MG63 (cell line): Measurements from ENCODE around the gene KHNYN. TPM values are rescaled to one million over a fixed set of nuclear protein-coding genes. Genes with fewer than 3 reads are reported as not detected.
A peak's percentile ranks its signal among the peaks of the same experiment; 100 is the strongest.
"Not testable (repeated sequence)": the region's sequence is repeated elsewhere in the genome, so short reads cannot be mapped to it uniquely, and the experiment has no call there.

Source experiments
- DNase-seq: peaks from one replicate; pipeline ENCODE4 v3.0.0-alpha.2; 2020
- H3K27me3 ChIP-seq: fragments of 250-450 bp; sonication (Bioruptor Pico); 2 replicates; pipeline ENCODE4 v1.5.1; 2020; ENCODE audit warnings: mild to moderate bottlenecking, moderate library complexity
- H3K36me3 ChIP-seq: fragments of 250-450 bp; sonication (Bioruptor Pico); 2 replicates; pipeline ENCODE4 v1.5.1; 2020; ENCODE audit warnings: mild to moderate bottlenecking, moderate library complexity
- H3K4me3 ChIP-seq: fragments of 250-450 bp; sonication (Bioruptor Pico); 2 replicates; pipeline ENCODE4 v1.5.1; 2020; ENCODE audit warnings: mild to moderate bottlenecking, moderate library complexity
- H3K9me3 ChIP-seq: fragments of 250-450 bp; sonication (Bioruptor Pico); 2 replicates; pipeline ENCODE4 v1.5.1; 2020; ENCODE audit warnings: mild to moderate bottlenecking, moderate library complexity
- total RNA-seq: library from RNA; depleted of rRNA; stranded (reverse); fragments of >200 nt; shearing (Covaris generic); gene quantifications from 2 replicates; pipeline ENCODE4 v1.2.3, GENCODE V29; 2014; ENCODE audit warnings: low replicate concordance; rRNA removed

Gene KHNYN
- total RNA-seq, 1 experiment from 2014 or later = 30.7 TPM

- no peak overlapping the region for H3K4me3 ChIP-seq
- no peak for DNase-seq
- H3K36me3 ChIP-seq = no peaks in the 10 kb centered on the region
- no peaks in the 10 kb centered on the region for H3K9me3 ChIP-seq
- H3K27me3 ChIP-seq = no peaks in the 10 kb centered on the region
Observed at GRCh38 chr14:24475261-24475660, 45.5 kb downstream of the KHNYN start.

DNA sequence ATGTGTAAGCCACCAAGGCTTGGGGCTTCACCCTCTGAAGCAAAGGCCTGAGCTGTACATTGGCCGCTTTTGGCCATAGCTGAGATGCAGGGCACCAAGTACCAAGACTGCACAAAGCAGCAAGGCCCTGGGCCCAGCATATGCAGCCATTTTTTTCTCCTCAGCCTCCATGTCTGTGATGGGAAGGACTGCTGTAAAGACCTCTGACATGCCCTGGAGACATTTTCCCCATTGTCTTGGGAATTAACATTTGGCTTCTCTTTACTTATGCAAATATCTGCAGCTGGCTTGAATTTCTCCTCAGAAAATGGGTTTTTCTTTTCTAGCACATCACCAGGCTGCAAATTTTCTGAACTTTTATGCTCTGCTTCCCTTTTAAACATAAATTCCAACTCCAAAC is 50.2 kb downstream of the KHNYN start:
- not testable (repeated sequence) for H3K4me3 ChIP-seq, H3K9me3 ChIP-seq, H3K27me3 ChIP-seq, H3K36me3 ChIP-seq, DNase-seq

DNA sequence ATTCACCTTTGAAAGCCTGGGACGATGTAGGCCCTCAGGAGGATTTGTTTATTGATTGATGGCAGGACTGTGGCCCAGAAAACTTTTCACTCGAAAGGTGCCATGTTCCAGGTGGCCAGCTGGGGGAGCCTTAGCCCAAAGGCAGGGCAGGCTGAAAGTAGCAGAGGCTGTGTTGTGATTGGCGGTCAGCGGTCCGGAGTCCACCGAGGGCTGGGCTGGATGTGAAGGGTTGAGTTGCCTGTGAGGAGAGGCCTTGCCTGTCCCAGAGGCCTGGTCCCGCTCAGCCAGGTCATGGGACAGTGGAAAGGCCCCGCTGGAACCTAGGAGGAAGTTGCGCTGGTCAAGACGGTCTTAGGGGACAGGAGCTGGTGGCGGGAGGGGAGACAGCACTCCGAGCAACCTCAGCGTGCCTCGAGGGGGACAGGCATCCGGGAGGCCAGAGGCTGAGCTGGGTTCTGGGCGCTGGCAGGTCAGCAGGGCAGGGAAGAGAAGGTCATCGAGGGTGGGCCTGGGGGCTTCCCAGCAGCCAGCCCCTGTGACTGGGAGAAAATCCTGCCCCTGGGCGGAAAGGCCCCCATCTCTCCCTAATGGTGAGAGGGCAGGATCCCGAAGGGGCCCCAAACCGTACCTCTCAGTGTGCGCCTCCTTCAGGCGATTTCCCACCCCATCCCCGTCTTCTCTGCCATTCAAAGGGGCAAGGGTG is 52.0 kb downstream of the KHNYN start:
- Histone ChIP-seq H3K27me3 (no peaks in the 10 kb centered on the region), H3K4me3 (no peak overlapping the region), H3K36me3 (no peaks in the 10 kb centered on the region), H3K9me3 (no peaks in the 10 kb centered on the region)
- DNase-seq = peak; percentile 4

- H3K9me3 ChIP-seq, H3K27me3 ChIP-seq: not testable (repeated sequence)
- peak; percentile 46 for DNase-seq
Observed at GRCh38 chr14:24482699-24483303, 53.0 kb downstream of the KHNYN start.

GRCh38 chr14:24483604-24484252 is 54.0 kb downstream of the KHNYN start:
- H3K27me3 ChIP-seq = no peaks in the 10 kb centered on the region
- no peaks in the 10 kb centered on the region for H3K9me3 ChIP-seq
- no peak overlapping the region for H3K4me3 ChIP-seq
- H3K36me3 ChIP-seq = no peaks in the 10 kb centered on the region
- DNase-seq = no peak

More at GRCh38 chr14:24482699-24483303, 53.0 kb downstream of the KHNYN start:
- not testable (repeated sequence) for H3K36me3 ChIP-seq, H3K4me3 ChIP-seq

Other genes with a start within 250 kb of the KHNYN start
- 41.0 and 60.5 TPM in 2 replicates for gene IPO4, start 241.1 kb upstream of the KHNYN start, total RNA-seq
- 25.2 and 39.3 TPM in 2 replicates for gene TM9SF1, start 234.5 kb upstream of the KHNYN start, total RNA-seq
- gene TSSK4, start 224.3 kb upstream of the KHNYN start, total RNA-seq = not detected in 2 replicates
- gene CHMP4A, start 216.5 kb upstream of the KHNYN start, total RNA-seq = 20.0 and 75.5 TPM in 2 replicates
- gene MDP1, start 213.9 kb upstream of the KHNYN start, total RNA-seq = 2.5 and 4.5 TPM in 2 replicates
- 138 and 173 TPM in 2 replicates for gene NEDD8, start 197.6 kb upstream of the KHNYN start, total RNA-seq
- 54.0 and 60.9 TPM in 2 replicates for gene GMPR2, start 197.0 kb upstream of the KHNYN start, total RNA-seq
- gene TINF2, start 187.3 kb upstream of the KHNYN start, total RNA-seq = 23.6 and 36.7 TPM in 2 replicates
- gene TGM1, start 166.8 kb upstream of the KHNYN start, total RNA-seq = 0.86 and 2.0 TPM in 2 replicates
- gene RABGGTA, start 158.4 kb upstream of the KHNYN start, total RNA-seq = 1.7 and 2.6 TPM in 2 replicates
- gene DHRS1, start 130.2 kb upstream of the KHNYN start, total RNA-seq = 1.5 and 2.5 TPM in 2 replicates
- gene NOP9, start 130.1 kb upstream of the KHNYN start, total RNA-seq = 6.6 and 10.6 TPM in 2 replicates
- not detected in 2 replicates for gene CIDEB, start 122.0 kb upstream of the KHNYN start, total RNA-seq
- gene LTB4R2, start 119.8 kb upstream of the KHNYN start, total RNA-seq = 0.59 and 0.82 TPM in 2 replicates
- gene LTB4R, start 118.5 kb upstream of the KHNYN start, total RNA-seq = 1.4 and 1.5 TPM in 2 replicates
- gene ADCY4, start 94.9 kb upstream of the KHNYN start, total RNA-seq = not detected in 2 replicates
- not detected in 2 replicates for gene RIPK3, start 90.0 kb upstream of the KHNYN start, total RNA-seq
- gene NFATC4, start 61.8 kb upstream of the KHNYN start, total RNA-seq = 4.9 and 14.5 TPM in 2 replicates
- 0.30 TPM in 1 of 2 replicates, not detected in the other for gene NYNRIN, start 31.0 kb upstream of the KHNYN start, total RNA-seq
- 2.0 TPM in 1 of 2 replicates, not detected in the other for gene CBLN3, start 286 bp upstream of the KHNYN start, total RNA-seq
- 16.8 and 32.0 TPM in 2 replicates for gene SDR39U1, start 12.8 kb downstream of the KHNYN start, total RNA-seq
- not detected in 2 replicates for gene CMA1, start 78.3 kb downstream of the KHNYN start, total RNA-seq
- not detected in 2 replicates for gene CTSG, start 146.3 kb downstream of the KHNYN start, total RNA-seq
- not detected in 2 replicates for gene GZMH, start 179.7 kb downstream of the KHNYN start, total RNA-seq
- gene GZMB, start 204.2 kb downstream of the KHNYN start, total RNA-seq = not detected in 2 replicates